Stimulated activated CD4-positive, alpha-beta T cell treated with anti-CD3 and anti-CD28 coated beads, TNF-alpha, amount 100 ng/mL, for 48 hours (primary cell): ENCODE measurements around the gene UBAP2L.

Source experiments
- DNase-seq, 3 donors: peaks; one replicate each; pipeline ENCODE4 v3.0.0-alpha.2; 2020; ENCODE audit warnings: low read depth in 3 of 3

UBAP2L gene

GRCh38 chr1:154220071-154220969, at the start of gene UBAP2L:
Gene UBAP2L (plus strand): TSS chr1:154220955. CDS start chr1:154225124, 4,169 bp downstream.
- DNase-seq, result peak; percentile 95 to 98 (median 97)

- DNase-seq, result no peak
Observed at GRCh38 chr1:154171223-154171583, 49.6 kb upstream of the UBAP2L start.

- DNase-seq, result no peak
Observed at GRCh38 chr1:154171880-154172279, 48.9 kb upstream of the UBAP2L start.

GRCh38 chr1:154174654-154175053, 46.1 kb upstream of the UBAP2L start:
- DNase-seq, result no peak

GRCh38 chr1:154176337-154176736, 44.4 kb upstream of the UBAP2L start:
- DNase-seq, result no peak

- no peak for DNase-seq
Observed at GRCh38 chr1:154178013-154178412, 42.7 kb upstream of the UBAP2L start.

GRCh38 chr1:154178911-154179811, 41.6 kb upstream of the UBAP2L start:
- DNase-seq, result no peak

- DNase-seq, result no peak
Observed at GRCh38 chr1:154179946-154180687, 40.6 kb upstream of the UBAP2L start.

GRCh38 chr1:154181944-154182343, 38.8 kb upstream of the UBAP2L start:
- no peak for DNase-seq

GRCh38 chr1:154182344-154183045, 38.3 kb upstream of the UBAP2L start:
- DNase-seq, result peak; percentile 61 to 79 (median 74)

- peak; percentile 91 to 93 (median 92) for DNase-seq
Observed at GRCh38 chr1:154183046-154183915, 37.5 kb upstream of the UBAP2L start.

- peak; percentile 39 to 55 (median 54) for DNase-seq
Observed at GRCh38 chr1:154186177-154186576, 34.6 kb upstream of the UBAP2L start.

- no peak for DNase-seq
Observed at GRCh38 chr1:154186852-154187501, 33.8 kb upstream of the UBAP2L start.

- DNase-seq, result no peak
Observed at GRCh38 chr1:154190550-154190949, 30.2 kb upstream of the UBAP2L start.

GRCh38 chr1:154191990-154192461, 28.7 kb upstream of the UBAP2L start, which contains the start of gene TPM3:
Gene TPM3 (minus strand): TSS chr1:154192100. CDS start chr1:154192018, 82 bp downstream.
- no peak for DNase-seq

- no peak for DNase-seq
Observed at GRCh38 chr1:154192476-154192875, 28.3 kb upstream of the UBAP2L start.

GRCh38 chr1:154193821-154194220, 26.9 kb upstream of the UBAP2L start:
- no peak for DNase-seq

GRCh38 chr1:154198756-154199562, 21.8 kb upstream of the UBAP2L start:
- peak in 2 of 3 donors; percentile 19 to 42 for DNase-seq

GRCh38 chr1:154199563-154199879, 21.2 kb upstream of the UBAP2L start:
- DNase-seq, result no peak
